Measurements from ENCODE around the gene MMP8. TPM values are rescaled to one million over a fixed set of nuclear protein-coding genes. Genes with fewer than 3 reads are reported as not detected.

MMP8 gene
- total and polyA plus RNA-seq, 2 experiments from 2014 or later: not detected

- TF ChIP-seq ZNF462 (CRISPR knock-in tag; IDR thresholded peaks at IDR 0.05) (no peak), POLR2AphosphoS5 (IDR thresholded peaks at IDR 0.05; ENCODE audit: low read depth) (no peak), CTCF (conservative IDR thresholded peaks at IDR 0.05; ENCODE audit: low read depth in 2 of 2) (no peak)
Observed at GRCh38 chr11:102729849-102730815, 5.4 kb upstream of the MMP8 start (continued).

- no peak overlapping the region for H3K4me3 Mint-ChIP-seq
- ATAC-seq: no peak
- TF ChIP-seq CTCF (conservative IDR thresholded peaks at IDR 0.05; ENCODE audit: low read depth in 2 of 2): no peak
Observed at GRCh38 chr11:102727890-102728289, 3.1 kb upstream of the MMP8 start.

More at GRCh38 chr11:102727890-102728289, 3.1 kb upstream of the MMP8 start:
- no peaks in the 10 kb centered on the region for H3K27me3 ChIP-seq (ENCODE audit: insufficient read depth)
- H4K20me1 ChIP-seq (replicated peaks; ENCODE audit: insufficient read depth): no peaks in the 10 kb centered on the region
- no peak overlapping the region for H2AFZ ChIP-seq
- H3K36me3 ChIP-seq (ENCODE audit: insufficient read depth): no peaks in the 10 kb centered on the region
- Mint-ChIP-seq H3K27ac (no peak overlapping the region), H3K27me3 (ENCODE audit: insufficient read depth, low read depth, poor library complexity) (no peaks in the 10 kb centered on the region), H3K4me1 (no peaks in the 10 kb centered on the region; the same call in 2 of the 3 replicates), H3K36me3 (ENCODE audit: low read depth) (no peaks in the 10 kb centered on the region), H3K9me3 (no peaks in the 10 kb centered on the region)
- DNase-seq (ENCODE audit: low spot score): no peak
- no peak overlapping the region for H3K27ac ChIP-seq (ENCODE audit: low read depth)
- no peak overlapping the region for H3K4me2 ChIP-seq
- H3K4me3 ChIP-seq: no peak overlapping the region
- no peaks in the 10 kb centered on the region for H3K79me2 ChIP-seq (replicated peaks; ENCODE audit: insufficient read depth)
- no peaks in the 10 kb centered on the region for H3K4me1 ChIP-seq (ENCODE audit: insufficient read depth)
- H3K9me2 ChIP-seq (ENCODE audit: insufficient read depth): no peaks in the 10 kb centered on the region
- no peaks in the 10 kb centered on the region for H3F3A ChIP-seq (replicated peaks; ENCODE audit: low read depth)
